ENCODE measurements around the gene TUBGCP5.

GRCh38 chr15:23013681-23014080, 25.7 kb downstream of the TUBGCP5 start:
- TF ChIP-seq CTCF (IDR thresholded peaks at IDR 0.05) (no peak), EZH2 (IDR thresholded peaks at IDR 0.05; ENCODE audit: borderline replicate concordance, insufficient read depth, low read depth, low read length, poor library complexity, severe bottlenecking) (no peak)

Data from B cell (primary cell).